Stimulated activated CD8-positive, alpha-beta memory T cell treated with anti-CD3 and anti-CD28 coated beads, Interleukin-12 subunit alpha, Interleukin-12 subunit beta, amount 100 ng/mL, for 24 hours (primary cell): ENCODE data around the gene COG5.

ENCODE experiments used
- DNase-seq: peaks from one replicate; pipeline ENCODE4 v3.0.0-alpha.2; 2020; ENCODE audit errors: extremely low read depth

The COG5 gene

DNA sequence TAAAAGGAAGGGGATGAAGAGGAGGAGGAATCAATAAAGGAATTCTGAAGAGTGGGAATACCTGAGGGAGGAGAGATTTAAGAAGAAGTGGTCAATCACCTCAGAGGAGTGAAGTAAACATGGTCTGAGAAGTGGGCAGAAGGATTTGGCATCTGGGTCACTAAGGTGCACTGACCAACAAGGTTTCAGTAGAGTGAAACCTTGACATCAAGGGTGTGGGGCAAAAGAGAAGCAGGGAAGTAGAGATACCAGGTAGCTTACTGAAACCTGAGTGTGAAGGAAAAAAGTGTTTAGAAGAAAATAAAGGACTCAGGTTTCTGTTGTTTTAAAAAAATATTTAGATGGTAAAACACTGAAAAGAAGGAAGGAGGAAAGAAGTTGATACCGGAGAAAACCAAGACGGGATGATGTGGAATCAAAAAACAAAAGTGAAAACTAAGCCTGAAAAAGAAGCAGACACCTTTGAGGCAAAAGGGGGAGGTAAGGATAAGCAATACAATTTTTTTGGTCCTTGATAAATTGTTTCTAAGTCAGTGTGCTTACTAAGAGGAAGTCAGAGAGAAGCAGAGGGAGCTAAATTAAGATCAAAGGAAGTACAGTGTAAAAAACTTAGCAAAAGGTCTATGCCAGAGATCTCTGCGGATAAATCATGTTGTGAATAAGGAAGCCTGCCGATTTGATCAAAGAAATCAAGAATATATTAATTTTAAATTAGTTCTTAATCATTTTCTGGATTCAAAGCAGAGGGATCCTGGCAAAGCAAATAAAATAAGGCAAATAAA, 231.0 kb downstream of the COG5 start:
- DNase-seq, result no peak

GRCh38 chr7:107330478-107330877, 233.2 kb downstream of the COG5 start:
- DNase-seq, result no peak

DNA sequence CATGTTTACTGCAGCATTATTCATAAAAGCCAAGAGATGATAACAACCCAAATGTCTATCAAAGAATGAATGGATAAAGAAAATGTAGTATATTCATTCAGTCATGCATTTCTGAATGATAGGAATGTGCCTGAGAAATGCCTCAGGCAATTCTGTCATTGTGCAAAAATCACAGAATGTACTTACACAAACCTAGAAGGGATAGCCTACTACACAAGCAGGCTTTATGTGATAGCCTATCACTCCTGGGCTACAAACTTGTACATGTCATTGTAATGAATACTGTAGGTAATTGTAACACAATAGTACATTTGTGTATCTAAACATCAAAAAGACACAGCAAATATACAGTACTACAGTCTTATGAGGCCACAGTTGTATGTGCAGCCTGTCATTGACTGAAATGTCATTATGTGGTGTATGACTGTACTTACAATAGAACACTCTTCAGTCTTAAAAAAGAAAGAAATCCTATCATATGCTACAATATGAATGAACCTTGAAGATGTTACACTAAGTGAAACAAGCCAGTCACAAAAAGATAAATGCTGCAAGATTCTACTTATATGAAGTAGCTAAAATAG, 235.6 kb downstream of the COG5 start:
- DNase-seq, result no peak

GRCh38 chr7:107326061-107326460, 237.7 kb downstream of the COG5 start:
- DNase-seq, result no peak

GRCh38 chr7:107322015-107322414, 241.7 kb downstream of the COG5 start:
- DNase-seq, result no peak

GRCh38 chr7:107321611-107322010, 242.1 kb downstream of the COG5 start:
- DNase-seq, result no peak

DNA sequence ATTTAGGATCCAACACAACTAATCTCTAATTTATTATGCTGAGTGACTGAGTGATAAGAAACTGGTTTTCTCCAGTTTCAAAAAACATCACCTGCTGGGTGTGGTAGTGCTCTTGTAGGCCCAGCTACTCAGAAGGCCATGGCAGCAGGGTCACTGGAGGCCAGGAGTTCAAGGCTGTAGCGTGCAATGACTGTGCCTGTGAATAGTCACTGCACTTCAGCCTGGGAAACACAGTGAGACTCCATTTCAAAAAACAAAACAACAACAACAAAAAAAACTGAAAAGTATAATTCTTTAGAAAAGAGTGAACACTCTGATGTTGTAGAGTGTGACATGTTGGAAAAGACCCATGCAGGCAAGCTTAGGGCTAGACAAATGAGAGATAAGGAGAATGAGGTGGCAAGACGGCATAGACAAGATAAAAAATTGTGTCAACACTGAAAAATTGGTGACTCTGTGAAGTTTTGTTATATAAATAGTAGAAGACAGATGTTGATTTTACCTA, 243.9 kb downstream of the COG5 start:
- DNase-seq, result no peak

GRCh38 chr7:107318523-107319160, 245.1 kb downstream of the COG5 start:
- no peak for DNase-seq

- DNase-seq, result no peak
Observed at GRCh38 chr7:107315716-107316220, 248.0 kb downstream of the COG5 start.

GRCh38 chr7:107313355-107313754, 250.4 kb downstream of the COG5 start:
- no peak for DNase-seq

DNA sequence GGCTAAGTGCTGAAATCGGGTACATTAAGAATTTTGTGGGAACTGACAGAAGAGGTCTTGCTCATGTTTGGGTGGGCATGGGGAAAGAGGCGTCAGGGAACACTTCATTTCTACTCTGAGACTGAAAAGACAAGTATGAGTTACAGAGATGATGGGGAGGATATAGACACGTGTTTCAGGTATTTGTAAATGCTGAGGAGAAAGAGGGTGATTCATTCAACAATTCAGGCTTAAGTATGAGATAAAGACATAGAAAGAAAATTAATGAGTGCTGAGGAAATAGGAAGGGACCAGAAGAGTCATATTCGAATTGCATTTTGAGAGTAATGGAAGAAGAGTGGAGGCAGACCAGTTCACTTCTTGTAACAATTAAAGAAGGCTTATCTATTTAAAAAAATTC, 251.3 kb downstream of the COG5 start:
- no peak for DNase-seq

GRCh38 chr7:107309296-107309695, 254.4 kb downstream of the COG5 start:
- DNase-seq, result no peak

- no peak for DNase-seq
Observed at GRCh38 chr7:107304636-107305035, 259.1 kb downstream of the COG5 start.

GRCh38 chr7:107304063-107304462, 259.7 kb downstream of the COG5 start:
- no peak for DNase-seq

GRCh38 chr7:107302250-107302847, 261.4 kb downstream of the COG5 start:
- no peak for DNase-seq

DNA sequence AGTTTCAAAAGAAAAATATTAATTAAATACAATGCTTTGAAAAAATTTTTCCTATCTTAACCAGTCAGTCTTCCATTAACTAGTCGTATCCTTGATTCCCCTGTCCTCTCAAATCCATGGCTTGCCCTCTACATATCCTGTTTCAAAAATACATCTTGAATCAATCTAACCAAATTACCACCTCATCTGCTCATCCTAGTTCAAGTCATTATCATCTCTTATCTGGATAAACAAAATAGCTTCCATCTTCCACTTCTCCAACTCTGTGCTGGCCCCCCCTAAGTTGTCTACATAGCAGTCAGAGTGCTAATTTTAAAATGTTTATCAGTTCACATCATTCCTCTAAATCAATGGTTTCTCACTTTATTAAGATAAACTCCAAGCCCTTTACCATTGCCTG, 269.5 kb downstream of the COG5 start:
- no peak for DNase-seq

DNA sequence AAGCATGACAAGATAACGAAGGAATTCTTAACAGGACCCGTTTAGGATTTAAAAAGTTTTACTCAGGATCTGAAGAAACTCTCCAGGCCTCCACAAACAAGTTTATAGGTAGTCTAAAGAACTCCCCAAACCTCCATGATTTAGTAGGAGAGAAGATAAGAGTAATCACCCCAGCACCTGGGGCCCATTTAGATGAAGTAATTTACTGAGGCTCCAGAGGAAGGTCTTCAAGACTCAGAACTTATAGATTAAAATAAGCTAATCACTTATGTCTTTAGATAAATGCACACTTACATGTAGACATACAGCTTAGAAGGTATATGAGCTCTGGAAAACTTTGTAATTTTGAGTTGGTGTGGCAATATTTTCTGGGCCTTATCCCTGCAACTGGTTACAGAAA, 271.1 kb downstream of the COG5 start:
- no peak for DNase-seq

GRCh38 chr7:107291434-107291833, 272.3 kb downstream of the COG5 start:
- no peak for DNase-seq

- no peak for DNase-seq
Observed at GRCh38 chr7:107286751-107287621, 276.7 kb downstream of the COG5 start.

DNA sequence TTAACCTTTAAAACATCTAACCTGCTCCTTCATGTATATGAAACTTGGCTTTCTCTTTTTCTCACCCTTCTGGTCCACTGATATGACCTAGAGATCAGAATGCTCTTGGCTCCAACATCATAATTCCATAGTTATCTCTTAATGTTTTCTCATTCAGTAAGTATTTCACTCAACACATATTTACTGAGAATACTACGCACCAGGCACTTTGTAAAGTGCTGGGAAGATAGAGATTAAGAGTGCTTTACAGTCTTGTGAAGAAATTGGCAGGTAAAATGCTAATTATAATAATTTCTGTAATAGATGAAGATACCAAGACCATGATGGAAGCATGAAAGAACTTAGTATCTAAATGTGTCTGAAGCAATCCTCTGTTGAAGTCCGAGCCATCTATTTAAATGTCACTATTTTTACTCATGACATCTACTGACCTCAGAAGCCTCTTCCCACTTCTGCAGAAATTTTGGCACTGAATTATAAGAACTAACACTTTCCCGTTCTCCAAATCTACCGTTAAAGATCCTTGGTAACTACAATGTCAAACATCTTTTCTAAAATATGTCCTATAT, 278.7 kb downstream of the COG5 start:
- no peak for DNase-seq

DNA sequence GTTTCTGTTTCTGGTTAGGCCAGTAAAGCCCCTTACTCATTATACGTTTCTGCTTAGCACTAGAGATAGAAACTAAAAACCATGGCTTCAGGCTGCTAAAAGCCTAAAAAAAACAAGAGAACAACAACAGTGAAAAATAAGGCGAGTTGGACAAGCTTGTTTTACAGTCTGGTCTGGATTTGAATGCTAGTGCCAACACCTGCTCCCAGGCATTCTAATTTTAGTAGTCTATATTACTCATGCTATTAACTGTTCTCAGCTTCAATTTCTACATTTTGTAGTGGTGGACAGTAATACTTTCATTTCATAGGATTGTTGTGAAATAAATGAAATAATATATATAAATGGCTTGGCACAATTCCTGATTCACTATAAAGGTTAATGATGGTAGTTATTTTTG, 286.4 kb downstream of the COG5 start:
- no peak for DNase-seq
